Esophagus squamous epithelium (tissue), 4 donors: ENCODE data around the gene PPM1L.

ENCODE experiments used
- CTCF ChIP-seq, 6 experiments: fragments of 450-650 bp in 4 of 6; fragments of 200-600 bp in 2 of 6; sonication (generic) in 2 of 6; IDR thresholded peaks; one replicate each; pipeline ENCODE4 v1.5.1; 2016 to 2019; ENCODE audit warnings: antibody characterized with exemption in 6 of 6, mild to moderate bottlenecking in 4 of 6, moderate library complexity in 4 of 6
- POLR2A ChIP-seq, 4 donors: fragments of 450-650 bp; IDR thresholded peaks; one replicate each; pipeline ENCODE4 v1.6.1; 2017; ENCODE audit warnings: antibody characterized with exemption in 4 of 4, mild to moderate bottlenecking in 4 of 4, moderate library complexity in 3 of 4

GRCh38 chr3:160806686-160807085 lies 50.7 kb downstream of the PPM1L start:
- TF ChIP-seq POLR2A (IDR thresholded peaks at IDR 0.05), result no peak
- TF ChIP-seq CTCF (IDR thresholded peaks at IDR 0.05), result no peak
